Measurements from ENCODE around the gene CERKL. TPM values are rescaled to one million over a fixed set of nuclear protein-coding genes. Genes with fewer than 3 reads are reported as not detected.
A peak's percentile ranks its signal among the peaks of the same experiment; 100 is the strongest.

Gene CERKL
- total and polyA plus RNA-seq, 7 experiments from 2014 or later = 0.20 to 14.7 (median 4.5) TPM; not detected in 4

DNA sequence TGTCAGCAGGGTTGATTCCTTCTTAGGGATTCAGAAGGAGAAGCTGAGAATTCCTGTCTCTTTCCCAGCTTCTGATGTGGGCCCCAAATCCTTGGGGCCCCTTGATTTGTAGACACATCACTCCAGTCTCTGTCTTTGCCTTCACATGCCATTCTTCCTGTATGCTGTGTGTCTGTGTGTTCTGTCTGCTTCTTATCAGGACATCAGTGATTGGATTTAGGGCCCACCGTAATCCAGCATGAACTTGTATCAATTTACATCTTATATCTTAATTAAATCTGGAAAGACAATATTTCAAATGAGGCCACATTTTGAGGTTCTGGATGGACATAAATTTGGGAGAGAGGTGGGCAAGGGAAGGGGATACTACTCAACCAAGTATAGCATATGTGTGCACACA lies 13.7 kb upstream of the CERKL start:
- Histone ChIP-seq H3K27ac (ENCODE audit: low read depth, low read length) (no peak overlapping the region), H3K4me1 (ENCODE audit: control insufficient read depth in 2 of 2, insufficient read depth in 2 of 2, low read length in 2 of 2) (no peaks in the 10 kb centered on the region), H3K36me3 (ENCODE audit: control insufficient read depth in 2 of 3, insufficient read depth in 3 of 3, low read length in 3 of 3) (no peaks in the 10 kb centered on the region), H3K27me3 (ENCODE audit: control insufficient read depth in 2 of 2, insufficient read depth in 2 of 2, low read length in 2 of 2) (peaks cover 0 to 3% of the 10 kb centered on the region in 2 donors), H3K9me3 (ENCODE audit: control insufficient read depth in 2 of 3, low read length in 3 of 3) (no peaks in the 10 kb centered on the region), H3K4me3 (ENCODE audit: low read length) (no peak overlapping the region)
- ATAC-seq (no peak), DNase-seq (no peak)
- Mint-ChIP-seq H3K9me3 (peaks cover 0 to 16% (median 4%) of the 10 kb centered on the region in 11 donors), H3K27ac (no peak overlapping the region), H3K4me1 (peaks cover 0 to 7% (median 0%) of the 10 kb centered on the region in 7 donors), H3K27me3 (peaks cover 33 to 64% (median 49%) of the 10 kb centered on the region in 5 donors), H3K4me3 (no peak overlapping the region), H3K36me3 (peaks cover 0 to 3% (median 0%) of the 10 kb centered on the region in 5 donors)
- ChIA-PET CTCF (no interaction called here), POLR2A (no interaction called here)
- intact Hi-C loops (cut with micrococcal nuclease) = no loop called here

GRCh38 chr2:181667234-181667633 lies 10.3 kb upstream of the CERKL start:
- intact Hi-C loops (cut with micrococcal nuclease) = no loop called here
- Histone ChIP-seq H3K27me3 (ENCODE audit: control insufficient read depth in 2 of 2, insufficient read depth in 2 of 2, low read length in 2 of 2) (no peaks in the 10 kb centered on the region), H3K4me3 (ENCODE audit: low read length) (no peak overlapping the region), H3K4me1 (ENCODE audit: control insufficient read depth in 2 of 2, insufficient read depth in 2 of 2, low read length in 2 of 2) (no peaks in the 10 kb centered on the region), H3K27ac (ENCODE audit: low read depth, low read length) (no peak overlapping the region), H3K36me3 (ENCODE audit: control insufficient read depth in 2 of 3, insufficient read depth in 3 of 3, low read length in 3 of 3) (no peaks in the 10 kb centered on the region), H3K9me3 (ENCODE audit: control insufficient read depth in 2 of 3, low read length in 3 of 3) (no peaks in the 10 kb centered on the region)
- Mint-ChIP-seq H3K27ac (no peak overlapping the region), H3K4me1 (no peaks in the 10 kb centered on the region), H3K36me3 (peaks cover 0 to 3% (median 0%) of the 10 kb centered on the region in 5 donors), H3K27me3 (peaks cover 17 to 50% (median 38%) of the 10 kb centered on the region in 5 donors), H3K4me3 (no peak overlapping the region), H3K9me3 (peaks cover 0 to 20% (median 5%) of the 10 kb centered on the region in 11 donors)
- DNase-seq = no peak
- ATAC-seq = no peak
- CTCF ChIA-PET = interaction anchor here (1.0 kb wide), 1 partner anchor 46 kb away, joined by 3 read pairs; no protein-coding TSS in a partner anchor
- POLR2A ChIA-PET = no interaction called here

GRCh38 chr2:181662287-181662686 lies 5.4 kb upstream of the CERKL start:
- H3K4me1 ChIP-seq (ENCODE audit: control insufficient read depth in 2 of 2, insufficient read depth in 2 of 2, low read length in 2 of 2) = no peaks in the 10 kb centered on the region
- no peak overlapping the region for H3K4me3 ChIP-seq (ENCODE audit: low read length)
- DNase-seq (no peak), ATAC-seq (no peak)
- H3K9me3 ChIP-seq (ENCODE audit: control insufficient read depth in 2 of 3, low read length in 3 of 3) = no peaks in the 10 kb centered on the region
- peaks cover 0 to 4% of the 10 kb centered on the region in 2 donors for H3K27me3 ChIP-seq (ENCODE audit: control insufficient read depth in 2 of 2, insufficient read depth in 2 of 2, low read length in 2 of 2)
- no peaks in the 10 kb centered on the region for H3K36me3 ChIP-seq (ENCODE audit: control insufficient read depth in 2 of 3, insufficient read depth in 3 of 3, low read length in 3 of 3)
- Mint-ChIP-seq H3K36me3 (peaks cover 0 to 13% (median 0%) of the 10 kb centered on the region in 5 donors), H3K4me3 (no peak overlapping the region), H3K9me3 (peaks cover 0 to 20% (median 5%) of the 10 kb centered on the region in 11 donors), H3K27ac (no peak overlapping the region), H3K4me1 (peaks cover 0 to 7% (median under 1%) of the 10 kb centered on the region in 7 donors), H3K27me3 (peaks cover 30 to 53% (median 40%) of the 10 kb centered on the region in 5 donors)
- H3K27ac ChIP-seq (ENCODE audit: low read depth, low read length) = no peak overlapping the region
- CTCF ChIA-PET = no interaction called here
- POLR2A ChIA-PET = no interaction called here
- intact Hi-C loops (cut with micrococcal nuclease) = no loop called here

DNA sequence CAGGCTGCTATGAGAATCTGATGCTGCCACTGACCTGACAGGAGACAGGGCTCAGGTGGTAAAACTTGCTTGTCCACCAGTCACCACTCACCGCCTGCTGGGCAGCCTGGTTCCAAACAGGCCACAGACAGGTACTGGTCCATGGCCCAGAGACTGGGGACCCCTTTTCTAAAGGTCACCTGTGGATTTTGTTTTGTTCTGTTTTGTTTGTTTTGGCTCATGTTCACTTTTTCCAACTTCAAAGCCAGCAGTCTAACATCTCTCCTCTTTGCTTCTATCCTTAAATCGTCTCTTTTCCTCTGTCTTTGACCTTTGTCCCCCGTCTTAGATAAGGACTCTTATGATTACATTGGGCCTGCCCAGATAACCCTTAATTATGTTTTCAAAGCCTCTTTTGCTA lies 3.3 kb upstream of the CERKL start:
- Mint-ChIP-seq H3K4me1 (peaks cover 4 to 12% (median 10%) of the 10 kb centered on the region in 7 donors), H3K9me3 (peaks cover 0 to 2% (median 0%) of the 10 kb centered on the region in 11 donors), H3K27ac (no peak overlapping the region), H3K4me3 (no peak overlapping the region), H3K27me3 (peaks cover 42 to 54% (median 46%) of the 10 kb centered on the region in 5 donors), H3K36me3 (peaks cover 0 to 14% (median 0%) of the 10 kb centered on the region in 5 donors)
- ChIA-PET CTCF (no interaction called here), POLR2A (no interaction called here)
- no peaks in the 10 kb centered on the region for H3K36me3 ChIP-seq (ENCODE audit: control insufficient read depth in 2 of 3, insufficient read depth in 3 of 3, low read length in 3 of 3)
- H3K4me3 ChIP-seq (ENCODE audit: low read length) = no peak overlapping the region
- peaks cover 0 to 4% of the 10 kb centered on the region in 2 donors for H3K4me1 ChIP-seq (ENCODE audit: control insufficient read depth in 2 of 2, insufficient read depth in 2 of 2, low read length in 2 of 2)
- H3K27me3 ChIP-seq (ENCODE audit: control insufficient read depth in 2 of 2, insufficient read depth in 2 of 2, low read length in 2 of 2) = peaks cover 0 to 4% of the 10 kb centered on the region in 2 donors
- intact Hi-C loops (cut with micrococcal nuclease) = no loop called here
- ATAC-seq = no peak
- DNase-seq = no peak
- no peaks in the 10 kb centered on the region for H3K9me3 ChIP-seq (ENCODE audit: control insufficient read depth in 2 of 3, low read length in 3 of 3)
- H3K27ac ChIP-seq (ENCODE audit: low read depth, low read length) = no peak overlapping the region

DNA sequence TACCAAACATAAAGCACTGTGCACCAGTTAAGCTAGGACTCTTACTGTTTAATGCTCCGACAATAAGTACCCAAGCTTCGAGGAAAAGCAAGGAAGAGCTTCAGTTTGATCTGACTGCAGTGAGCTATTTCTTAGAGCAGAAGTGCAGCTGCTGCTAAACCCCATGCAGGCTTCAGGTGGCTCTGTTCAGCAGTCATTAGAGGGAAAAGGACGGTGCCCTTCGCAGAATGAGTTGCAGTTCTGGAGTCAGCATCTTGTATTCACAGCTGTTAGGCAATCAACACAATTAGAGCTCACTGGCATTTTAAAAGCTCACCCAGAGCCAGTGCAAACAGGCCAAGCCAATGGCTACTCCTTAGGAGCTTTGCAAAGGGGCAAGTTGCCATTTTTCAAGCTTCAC lies 1.5 kb upstream of the CERKL start:
- peaks cover 0 to 14% (median 0%) of the 10 kb centered on the region in 5 donors for H3K36me3 Mint-ChIP-seq
- Histone ChIP-seq H3K4me1 (ENCODE audit: control insufficient read depth in 2 of 2, insufficient read depth in 2 of 2, low read length in 2 of 2) (peaks cover 0 to 4% of the 10 kb centered on the region in 2 donors), H3K36me3 (ENCODE audit: control insufficient read depth in 2 of 3, insufficient read depth in 3 of 3, low read length in 3 of 3) (no peaks in the 10 kb centered on the region), H3K4me3 (ENCODE audit: low read length) (no peak overlapping the region), H3K27ac (ENCODE audit: low read depth, low read length) (no peak overlapping the region), H3K9me3 (ENCODE audit: control insufficient read depth in 2 of 3, low read length in 3 of 3) (no peaks in the 10 kb centered on the region), H3K27me3 (ENCODE audit: control insufficient read depth in 2 of 2, insufficient read depth in 2 of 2, low read length in 2 of 2) (peaks cover 0 to 4% of the 10 kb centered on the region in 2 donors)
- H3K27me3 Mint-ChIP-seq = peaks cover 46 to 67% (median 52%) of the 10 kb centered on the region in 5 donors
- ChIA-PET CTCF (interaction anchor here (0.7 kb wide), 1 partner anchor 613 kb away, joined by 3 read pairs; no protein-coding TSS in a partner anchor), POLR2A (interaction anchor here (1.5 kb wide), 1 partner anchor 25 kb away, joined by 3 read pairs; no protein-coding TSS in a partner anchor)
- no peak overlapping the region for H3K27ac Mint-ChIP-seq
- H3K4me3 Mint-ChIP-seq = no peak overlapping the region
- DNase-seq = no peak
- intact Hi-C loops (cut with micrococcal nuclease) = no loop called here
- H3K9me3 Mint-ChIP-seq = peaks cover 0 to 2% (median 0%) of the 10 kb centered on the region in 11 donors
- H3K4me1 Mint-ChIP-seq = peaks cover 4 to 12% (median 10%) of the 10 kb centered on the region in 7 donors
- no peak for ATAC-seq

GRCh38 chr2:181657379-181657778 lies 474 bp upstream of the CERKL start:
- intact Hi-C loops (cut with micrococcal nuclease) = no loop called here
- Histone ChIP-seq H3K4me1 (ENCODE audit: control insufficient read depth in 2 of 2, insufficient read depth in 2 of 2, low read length in 2 of 2) (peaks cover 0 to 4% of the 10 kb centered on the region in 2 donors), H3K9me3 (ENCODE audit: control insufficient read depth in 2 of 3, low read length in 3 of 3) (no peaks in the 10 kb centered on the region), H3K27ac (ENCODE audit: low read depth, low read length) (no peak overlapping the region), H3K27me3 (ENCODE audit: control insufficient read depth in 2 of 2, insufficient read depth in 2 of 2, low read length in 2 of 2) (peaks cover 0 to 4% of the 10 kb centered on the region in 2 donors), H3K36me3 (ENCODE audit: control insufficient read depth in 2 of 3, insufficient read depth in 3 of 3, low read length in 3 of 3) (no peaks in the 10 kb centered on the region), H3K4me3 (ENCODE audit: low read length) (no peak overlapping the region)
- CTCF ChIA-PET = no interaction called here
- POLR2A ChIA-PET = interaction anchor here (1.5 kb wide), 1 partner anchor 24 kb away, joined by 3 read pairs; no protein-coding TSS in a partner anchor
- ATAC-seq (no peak), DNase-seq (no peak)
- Mint-ChIP-seq H3K9me3 (peaks cover 0 to 2% (median 0%) of the 10 kb centered on the region in 11 donors), H3K27ac (no peak overlapping the region), H3K4me3 (peak overlapping the region; percentile 72 to 90 (median 78)), H3K4me1 (peaks cover 4 to 12% (median 10%) of the 10 kb centered on the region in 7 donors), H3K36me3 (peaks cover 0 to 14% (median 0%) of the 10 kb centered on the region in 5 donors), H3K27me3 (peaks cover 52 to 71% (median 59%) of the 10 kb centered on the region in 5 donors)

DNA sequence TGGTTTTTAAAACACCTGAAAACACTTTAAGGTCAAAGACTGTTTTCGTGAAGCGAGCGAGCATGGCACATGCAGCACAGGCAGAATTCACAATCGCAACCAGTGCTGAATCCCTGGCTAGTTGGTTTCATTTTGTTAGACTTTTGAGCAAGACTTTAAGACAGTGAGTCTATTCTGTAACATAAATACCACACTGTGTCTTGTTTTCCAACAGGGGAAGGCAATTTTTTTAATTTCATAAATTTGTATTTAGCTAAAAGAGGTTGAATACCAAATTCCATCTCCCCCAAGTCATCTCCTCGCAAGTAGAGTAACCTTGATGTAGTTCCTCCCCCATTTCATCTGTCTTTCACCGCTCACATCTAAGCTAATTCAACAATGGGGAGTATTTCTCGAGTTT lies 1.4 kb downstream of the CERKL start:
- Mint-ChIP-seq H3K36me3 (peaks cover 0 to 14% (median 0%) of the 10 kb centered on the region in 5 donors), H3K4me1 (peaks cover 4 to 12% (median 10%) of the 10 kb centered on the region in 7 donors), H3K4me3 (peak overlapping the region in 3 of 10 donors; percentile 76 to 83 (median 80)), H3K9me3 (peaks cover 0 to 2% (median 0%) of the 10 kb centered on the region in 11 donors), H3K27me3 (peaks cover 49 to 80% (median 68%) of the 10 kb centered on the region in 5 donors), H3K27ac (no peak overlapping the region)
- POLR2A ChIA-PET = no interaction called here
- DNase-seq (no peak), ATAC-seq (no peak)
- Histone ChIP-seq H3K4me3 (ENCODE audit: low read length) (no peak overlapping the region), H3K9me3 (ENCODE audit: control insufficient read depth in 2 of 3, low read length in 3 of 3) (no peaks in the 10 kb centered on the region), H3K27me3 (ENCODE audit: control insufficient read depth in 2 of 2, insufficient read depth in 2 of 2, low read length in 2 of 2) (peaks cover 0 to 4% of the 10 kb centered on the region in 2 donors), H3K27ac (ENCODE audit: low read depth, low read length) (no peak overlapping the region), H3K4me1 (ENCODE audit: control insufficient read depth in 2 of 2, insufficient read depth in 2 of 2, low read length in 2 of 2) (peaks cover 0 to 4% of the 10 kb centered on the region in 2 donors), H3K36me3 (ENCODE audit: control insufficient read depth in 2 of 3, insufficient read depth in 3 of 3, low read length in 3 of 3) (no peaks in the 10 kb centered on the region)
- intact Hi-C loops (cut with micrococcal nuclease) = no loop called here
- CTCF ChIA-PET = interaction anchor here (0.7 kb wide), 2 partner anchors 148 to 585 kb away, joined by 3 read pairs; no protein-coding TSS in a partner anchor
